Parathyroid adenoma (tissue), 2 donors: Measurements from ENCODE around the gene ATXN2L.

Experiments used
- H2AFZ ChIP-seq: fragments of 300-600 bp; sonication (generic); one replicate; pipeline ENCODE4 v1.7.0; 2017; ENCODE audit warnings: antibody characterized with exemption, mild to moderate bottlenecking
- H3K27ac ChIP-seq: fragments of 300-600 bp; sonication (generic); one replicate; pipeline ENCODE4 v1.7.0; 2017
- H3K27me3 ChIP-seq: fragments of 300-600 bp; sonication (generic); one replicate; pipeline ENCODE4 v1.7.0; 2017; ENCODE audit warnings: low read length; ENCODE audit not compliant: control insufficient read depth, insufficient read depth
- H3K36me3 ChIP-seq: fragments of 300-600 bp; sonication (generic); one replicate; pipeline ENCODE4 v1.7.0; 2017; ENCODE audit warnings: low read length; ENCODE audit not compliant: control insufficient read depth, insufficient read depth
- H3K4me1 ChIP-seq: fragments of 300-600 bp; sonication (generic); one replicate; pipeline ENCODE4 v1.7.0; 2017; ENCODE audit warnings: control low read depth
- H3K4me2 ChIP-seq: fragments of 300-600 bp; sonication (generic); one replicate; pipeline ENCODE4 v1.7.0; 2017; ENCODE audit warnings: low read length
- H3K4me3 ChIP-seq: fragments of 300-600 bp; sonication (generic); one replicate; pipeline ENCODE4 v1.7.0; 2017; ENCODE audit warnings: low read depth, low read length
- H3K79me2 ChIP-seq: fragments of 300-600 bp; sonication (generic); one replicate; pipeline ENCODE4 v1.7.0; 2017; ENCODE audit warnings: control low read depth
- H3K9ac ChIP-seq: fragments of 300-600 bp; sonication (generic); one replicate; pipeline ENCODE4 v1.7.0; 2017; ENCODE audit warnings: mild to moderate bottlenecking
- H3K9me3 ChIP-seq: fragments of 300-600 bp; sonication (generic); one replicate; pipeline ENCODE4 v1.7.0; 2017; ENCODE audit warnings: low read length; ENCODE audit not compliant: control insufficient read depth
- CTCF ChIP-seq: fragments of 300-600 bp; sonication (generic); IDR thresholded peaks from one replicate; pipeline ENCODE4 v1.7.0; 2017; ENCODE audit warnings: antibody characterized with exemption, mild to moderate bottlenecking
- donor health status: primary hyperparathyroidism.

Gene ATXN2L

GRCh38 chr16:28875134-28876018 is 52.6 kb downstream of the ATXN2L start:
- Histone ChIP-seq H3K27ac (no peak overlapping the region), H3K9ac (no peak overlapping the region), H3K36me3 (no peaks in the 10 kb centered on the region), H3K79me2 (no peaks in the 10 kb centered on the region), H3K27me3 (no peaks in the 10 kb centered on the region), H3K4me2 (no peak overlapping the region), H3K4me1 (no peaks in the 10 kb centered on the region), H3K4me3 (no peak overlapping the region), H3K9me3 (no peaks in the 10 kb centered on the region), H2AFZ (no peak overlapping the region)
- no peak for TF ChIP-seq CTCF

- Histone ChIP-seq H3K4me3 (no peak overlapping the region), H3K79me2 (no peaks in the 10 kb centered on the region), H3K4me1 (no peaks in the 10 kb centered on the region), H2AFZ (no peak overlapping the region), H3K36me3 (no peaks in the 10 kb centered on the region), H3K27ac (no peak overlapping the region), H3K27me3 (no peaks in the 10 kb centered on the region), H3K9me3 (no peaks in the 10 kb centered on the region), H3K9ac (no peak overlapping the region), H3K4me2 (no peak overlapping the region)
- TF ChIP-seq CTCF = no peak
Observed at GRCh38 chr16:28876019-28876659, 53.3 kb downstream of the ATXN2L start.

GRCh38 chr16:28876973-28877654 is 54.3 kb downstream of the ATXN2L start:
- H2AFZ ChIP-seq = no peak overlapping the region
- no peak for TF ChIP-seq CTCF
- no peaks in the 10 kb centered on the region for H3K79me2 ChIP-seq
- H3K27me3 ChIP-seq = no peaks in the 10 kb centered on the region
- no peaks in the 10 kb centered on the region for H3K4me1 ChIP-seq
- H3K4me3 ChIP-seq = no peak overlapping the region
- H3K4me2 ChIP-seq = no peak overlapping the region
- no peaks in the 10 kb centered on the region for H3K9me3 ChIP-seq
- H3K9ac ChIP-seq = no peak overlapping the region
- H3K36me3 ChIP-seq = no peaks in the 10 kb centered on the region
- H3K27ac ChIP-seq = no peak overlapping the region

- no peaks in the 10 kb centered on the region for H3K27me3 ChIP-seq
- H3K79me2 ChIP-seq = no peaks in the 10 kb centered on the region
- no peak for TF ChIP-seq CTCF
- H3K9me3 ChIP-seq = no peaks in the 10 kb centered on the region
- H3K9ac ChIP-seq = no peak overlapping the region
- H3K4me2 ChIP-seq = no peak overlapping the region
- no peak overlapping the region for H3K27ac ChIP-seq
- no peak overlapping the region for H2AFZ ChIP-seq
- H3K4me1 ChIP-seq = peaks cover under 1% of the 10 kb centered on the region
- H3K36me3 ChIP-seq = no peaks in the 10 kb centered on the region
- no peak overlapping the region for H3K4me3 ChIP-seq
Observed at GRCh38 chr16:28877655-28878000, 54.8 kb downstream of the ATXN2L start.
